Mesendoderm (in vitro differentiated cells): ENCODE data around the gene METAP2. TPM values are rescaled to one million over a fixed set of nuclear protein-coding genes. Genes with fewer than 3 reads are reported as not detected.

Experiments
- small RNA-seq: library from polyadenylated mRNA; stranded (forward); fragments of <200 nt; extraction: miRNeasy Mini kit (QIAGEN cat#:217004); gene quantifications from one replicate; pipeline ENCODE3, GENCODE V24; 2013; ENCODE audit not compliant: insufficient read depth

Gene METAP2

Small RNA genes within 50 kb of the gene (small RNA-seq; reads per million reads assigned to genes)
- not detected for gene RNU6-735P
